Right lobe of liver (tissue), 4 donors: ENCODE data around the gene TCF7L2.

ENCODE experiments used
- CTCF ChIP-seq, 4 donors: fragments of 200-600 bp in 3 of 4; fragments of 450-650 bp in 1 of 4; IDR thresholded peaks; one replicate each; pipeline versions ENCODE4 v1.5.1 to v1.8.0; 2016 to 2022; ENCODE audit warnings: antibody characterized with exemption in 4 of 4, mild to moderate bottlenecking in 2 of 4
- POLR2A ChIP-seq: fragments of 450-650 bp; IDR thresholded peaks from one replicate; pipeline ENCODE4 v1.6.1; 2017; ENCODE audit warnings: antibody characterized with exemption, mild to moderate bottlenecking
- donor health status: DM: no; HTN: no; CAD: no.
- donor health status: DM: no; HTN: no; CAD: no.
- donor health status: DM: no; HTN: yes; CAD: no.

- no peak for TF ChIP-seq POLR2A
- TF ChIP-seq CTCF (IDR thresholded peaks at IDR 0.05): no peak
These were observed 22.6 kb downstream of the TCF7L2 start for GRCh38 chr10:112972606-112973005.
